ENCODE results near the gene SNX8. TPM values are rescaled to one million over a fixed set of nuclear protein-coding genes. Genes with fewer than 3 reads are reported as not detected.

SNX8 gene
- total and polyA plus RNA-seq, 9 of the 15 experiments (the other 6 are each of a cell fraction or from before 2014, with no cell fraction given) = 2.7 to 51.6 (median 16.9) TPM

DNA sequence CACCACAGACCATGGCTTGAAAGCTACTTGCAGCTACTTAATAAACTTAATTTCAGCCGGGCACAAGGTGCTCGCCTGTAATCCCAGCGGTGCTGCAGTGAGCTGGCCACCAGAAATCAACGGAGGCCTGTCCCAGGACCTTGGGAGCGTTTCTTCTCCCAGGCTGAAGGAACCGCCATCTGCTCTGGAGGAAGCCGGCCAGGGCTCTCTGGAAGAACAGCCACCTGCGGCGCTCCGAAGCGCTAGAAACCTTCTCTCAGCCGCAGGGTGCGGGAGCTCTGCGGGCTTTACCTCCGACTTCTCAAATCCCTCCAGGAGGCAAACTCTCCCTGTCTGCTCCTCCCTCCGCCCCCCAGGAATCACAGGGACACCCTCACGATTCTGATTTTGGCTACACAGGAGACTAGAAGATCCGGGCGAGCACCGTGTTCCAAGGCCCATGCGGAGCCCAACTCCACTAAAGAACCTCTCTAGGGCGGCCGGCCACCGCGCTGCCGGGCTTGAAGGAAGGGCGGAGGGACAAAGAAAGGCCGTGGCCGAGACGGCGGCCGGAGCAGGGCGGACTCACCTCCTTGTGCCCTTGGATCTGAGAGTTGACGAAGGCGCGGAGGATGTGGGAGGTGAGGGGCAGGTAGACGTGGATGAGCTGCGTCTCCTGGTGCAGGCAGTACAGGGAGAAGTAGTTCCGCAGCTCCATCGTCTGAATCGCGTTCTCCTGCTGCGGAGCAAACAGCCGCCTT lies 57.8 kb downstream of the SNX8 start:
- Histone ChIP-seq H3K27ac (ENCODE audit: extremely low read depth, low read depth, low read length) (no peak overlapping the region), H3K4me3 (no peak overlapping the region), H3K9me3 (replicated peaks; ENCODE audit: control insufficient read depth, insufficient read depth, low read depth, low read length) (no peaks in the 10 kb centered on the region), H3K4me2 (ENCODE audit: insufficient read depth, low read length) (no peak overlapping the region), H4K20me1 (replicated peaks; ENCODE audit: control insufficient read depth, insufficient read depth, low read length) (no peaks in the 10 kb centered on the region), H3K79me2 (ENCODE audit: control insufficient read depth, insufficient read depth, low read length) (no peaks in the 10 kb centered on the region), H3K9ac (ENCODE audit: insufficient read depth in 1 of 2, low read depth in 2 of 2, low read length in 2 of 2) (0 out of 4 replicates have a peak overlapping the region, but pooled peaks of 1 of the 2 experiments have one; percentile 17), H3K27me3 (ENCODE audit: control insufficient read depth in 2 of 2, insufficient read depth in 2 of 2, low read length in 2 of 2) (no peaks in the 10 kb centered on the region), H3K36me3 (ENCODE audit: control insufficient read depth, insufficient read depth, low read length) (peaks cover 57% of the 10 kb centered on the region; the same call in 2 of the 3 replicates), H3K9me1 (ENCODE audit: control insufficient read depth, insufficient read depth, low read length) (peaks cover 2% of the 10 kb centered on the region), H2AFZ (ENCODE audit: low read depth, low read length) (no peak overlapping the region), H3K4me1 (replicated peaks in 1 of 2; ENCODE audit: control insufficient read depth in 2 of 2, insufficient read depth in 2 of 2, low read length in 2 of 2) (peaks cover 0 to 25% of the 10 kb centered on the region in 2 experiments; a peak in 1 of 5 replicates)
- DNase-seq (ENCODE audit: extremely low read depth in 1 of 4, low spot score in 3 of 4) (no peak), ATAC-seq (no peak), FAIRE-seq (no peak)
- no peak for TF ChIP-seq TRIM25 (IDR thresholded peaks at IDR 0.05; ENCODE audit: borderline replicate concordance)
- TF ChIP-seq KAT2B (IDR thresholded peaks at IDR 0.05; ENCODE audit: low read depth, low read length) = no peak
- TF ChIP-seq FOXA3 (CRISPR knock-in tag; conservative IDR thresholded peaks at IDR 0.05 in 1 of 2, IDR thresholded peaks at IDR 0.05 in 1 of 2) = no peak
- no peak for TF ChIP-seq JUND (IDR thresholded peaks at IDR 0.05; ENCODE audit: borderline replicate concordance, low read depth, low read length)
- TF ChIP-seq JUND (tag; IDR thresholded peaks at IDR 0.05; ENCODE audit: borderline replicate concordance, low read depth, low read length) = no peak
- no peak for TF ChIP-seq ZNF324 (CRISPR knock-in tag; IDR thresholded peaks at IDR 0.05)
- TF ChIP-seq ZNF146 (CRISPR knock-in tag; IDR thresholded peaks at IDR 0.05; ENCODE audit: unreplicated experiment) = no peak
- TF ChIP-seq MECOM (CRISPR knock-in tag; IDR thresholded peaks at IDR 0.05) = no peak
- TF ChIP-seq ATF7 (IDR thresholded peaks at IDR 0.05) = no peak
- TF ChIP-seq COPS2 (conservative IDR thresholded peaks at IDR 0.05) = no peak
- no peak for TF ChIP-seq CBFA2T3 (IDR thresholded peaks at IDR 0.05)
- TF ChIP-seq THAP7 (CRISPR knock-in tag; IDR thresholded peaks at IDR 0.05) = no peak
- no peak for TF ChIP-seq MCM3 (IDR thresholded peaks at IDR 0.05)
- no peak for TF ChIP-seq CBFA2T2 (conservative IDR thresholded peaks at IDR 0.05)
- intact Hi-C loops (cut with micrococcal nuclease) (no loop called here), in situ Hi-C loops (cut with MboI) (no loop called here)
- 91% methylated on average over 25 of the region's 44 CpGs for WGBS (ENCODE audit: insufficient coverage, low coverage, missing lambda C conversion rate)
- no TSS peak for BruUV-seq (replicated peaks)
- CTCF ChIA-PET (ENCODE audit: low intra/inter-chr PET ratio) = no interaction called here
- POLR2A ChIA-PET = no interaction called here

Measured in K562 (cell line).